CD4-positive, alpha-beta T cell treated with Interleukin-1 beta for 1 hour (primary cell): Measurements from ENCODE around the gene CD86.

ENCODE experiments used
- DNase-seq, 2 donors: peaks; one replicate each; pipeline ENCODE4 v3.0.0-alpha.2; 2020 to 2022

Gene CD86

DNA sequence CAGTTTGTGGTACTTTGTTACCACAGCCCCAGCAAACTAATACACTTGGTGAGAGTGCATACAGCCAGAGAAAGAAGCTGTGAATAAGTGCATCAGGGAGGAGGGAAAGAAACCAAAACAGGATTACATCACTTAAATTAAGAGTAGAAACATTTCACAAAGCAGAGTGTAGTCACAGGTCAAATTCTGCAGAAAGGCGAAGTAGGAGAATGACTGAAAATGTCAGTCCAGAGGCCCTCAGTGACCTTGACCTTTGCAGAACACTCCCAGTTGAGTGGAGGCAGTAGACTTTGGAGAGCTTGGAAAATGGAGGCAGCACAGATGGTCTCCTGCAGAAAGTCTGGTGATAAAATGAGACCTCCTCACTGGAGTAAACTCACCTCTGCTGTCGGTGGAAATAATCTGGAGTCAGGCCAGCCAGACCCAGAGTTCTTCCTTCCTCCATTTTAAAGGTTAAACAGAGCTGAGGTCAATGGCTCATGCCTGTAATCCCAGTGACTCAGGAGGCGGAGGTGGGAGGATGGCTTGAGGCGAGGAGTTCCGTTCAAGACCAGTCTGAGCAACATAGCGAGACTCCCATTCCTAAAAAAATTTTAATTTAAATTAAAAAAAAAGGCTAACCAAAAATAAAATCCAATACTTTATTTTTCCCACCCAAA is 5.0 kb downstream of the CD86 start:
- no peak for DNase-seq

DNA sequence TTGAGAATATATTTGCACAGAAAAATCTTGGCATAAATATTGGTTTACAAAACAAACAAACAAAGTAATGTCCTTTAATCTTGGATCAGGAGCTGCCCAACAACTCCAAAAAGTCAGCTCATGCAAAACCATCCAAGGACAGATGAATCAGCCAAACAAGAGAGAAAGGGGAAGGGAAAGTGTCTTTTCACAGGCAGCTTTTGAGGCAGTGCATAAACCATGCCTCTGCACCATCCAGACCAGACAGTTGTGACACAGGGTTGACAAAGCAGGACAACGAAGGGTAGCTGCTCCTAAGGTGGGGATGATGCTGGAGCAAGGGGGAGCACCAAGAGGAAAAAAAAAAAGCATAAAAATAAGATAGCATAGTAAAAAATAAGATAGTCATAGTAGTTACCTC is 8.7 kb downstream of the CD86 start:
- no peak for DNase-seq

DNA sequence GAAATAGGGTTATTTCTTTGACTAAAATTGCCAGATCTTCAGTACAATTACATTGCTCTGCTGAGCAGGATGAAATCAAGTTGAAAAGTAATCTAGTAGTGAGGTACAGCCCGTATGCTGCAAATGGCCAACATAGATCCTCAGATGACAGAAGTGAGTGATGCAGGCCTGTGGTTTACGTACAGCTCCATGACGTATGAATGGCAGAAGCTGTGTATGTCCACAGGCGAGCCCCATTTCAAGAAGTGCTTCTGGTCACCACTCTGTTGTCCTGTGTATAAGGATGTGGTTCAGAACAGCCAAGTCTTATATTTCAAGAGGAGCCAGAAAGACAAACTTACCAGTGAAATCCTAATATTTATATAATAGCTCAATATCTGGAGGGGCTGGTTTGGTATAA is 9.2 kb downstream of the CD86 start:
- peak in 1 of 2 donors; percentile 55 for DNase-seq

GRCh38 chr3:122066331-122067213 is 11.4 kb downstream of the CD86 start:
- no peak for DNase-seq

GRCh38 chr3:122067214-122067550 is 12.0 kb downstream of the CD86 start:
- no peak for DNase-seq

DNA sequence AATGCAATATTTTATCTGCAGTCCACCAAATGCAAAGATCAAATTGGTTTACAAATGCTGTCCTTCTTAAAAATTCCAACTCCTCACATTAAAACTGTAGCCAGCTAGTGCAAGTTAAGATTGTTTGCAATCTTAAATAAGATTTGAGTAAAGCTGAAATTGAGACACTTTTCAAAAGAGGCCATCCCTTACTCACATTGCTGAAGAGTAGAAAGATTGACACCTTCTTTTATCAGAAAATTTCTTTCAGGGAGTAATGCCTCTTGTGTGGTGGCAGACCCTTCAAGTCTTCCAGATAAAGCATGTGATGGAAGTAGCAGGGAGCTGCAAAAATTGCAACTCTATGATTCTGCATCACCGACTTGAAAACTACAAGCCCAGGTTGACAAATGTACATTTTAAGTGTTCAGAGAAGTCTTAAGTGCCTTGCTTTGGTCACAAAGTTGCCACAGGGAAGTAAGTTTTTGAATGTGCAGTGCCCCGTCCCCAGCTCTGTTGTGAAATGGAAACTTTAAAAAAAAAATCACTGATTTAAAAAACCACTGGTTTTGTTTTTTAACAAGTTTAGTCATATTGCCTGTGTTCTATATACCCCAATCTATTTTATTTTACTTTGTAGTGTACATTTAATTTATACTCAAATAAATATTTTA is 12.6 kb downstream of the CD86 start:
- no peak for DNase-seq

GRCh38 chr3:122074621-122075265 is 19.6 kb downstream of the CD86 start:
- DNase-seq = peak; percentile 15 to 67

- no peak for DNase-seq
Observed at GRCh38 chr3:122076491-122077292, 21.5 kb downstream of the CD86 start.

DNA sequence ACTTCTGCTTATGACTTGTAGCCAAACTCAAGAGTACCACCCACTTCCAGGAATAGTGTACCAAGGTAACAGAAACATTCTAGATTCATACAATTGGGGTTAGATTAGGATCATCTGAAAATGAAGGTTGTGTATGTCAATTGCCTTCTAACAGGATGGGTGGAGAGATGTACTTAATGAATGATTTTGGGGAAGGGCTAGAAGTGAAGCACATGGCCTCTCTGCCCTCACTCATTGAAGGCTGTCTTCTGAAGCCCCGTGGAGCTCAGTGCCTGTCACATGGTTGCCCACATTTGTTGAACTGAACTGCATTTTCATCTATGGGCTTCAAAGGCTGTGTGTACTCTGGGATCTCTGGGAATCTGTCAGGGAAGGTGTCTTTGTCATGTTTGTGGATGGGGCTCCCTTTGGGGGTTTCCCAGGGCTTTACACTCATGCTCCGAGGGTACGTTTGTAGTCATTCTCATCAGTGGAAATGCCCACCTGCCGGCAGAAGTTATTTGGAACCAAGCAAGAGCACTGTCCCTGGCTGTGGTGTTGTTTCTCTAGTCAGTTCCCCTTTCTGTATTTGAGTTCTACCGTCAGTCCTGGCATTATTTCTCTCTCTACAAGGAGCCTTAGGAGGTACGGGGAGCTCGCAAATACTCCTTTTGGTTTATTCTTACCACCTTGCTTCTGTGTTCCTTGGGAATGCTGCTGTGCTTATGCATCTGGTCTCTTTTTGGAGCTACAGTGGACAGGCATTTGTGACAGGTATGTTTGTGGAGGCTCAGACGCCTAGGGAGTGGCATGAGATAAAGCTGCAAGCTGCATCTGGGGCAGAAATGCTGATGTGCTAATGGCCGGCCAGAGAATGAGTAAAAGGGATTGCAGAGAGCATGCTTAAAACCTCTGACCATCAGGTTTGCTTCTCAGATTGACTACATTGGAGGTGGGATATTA is 22.4 kb downstream of the CD86 start:
- DNase-seq = peak in 1 of 2 donors; percentile 31

DNA sequence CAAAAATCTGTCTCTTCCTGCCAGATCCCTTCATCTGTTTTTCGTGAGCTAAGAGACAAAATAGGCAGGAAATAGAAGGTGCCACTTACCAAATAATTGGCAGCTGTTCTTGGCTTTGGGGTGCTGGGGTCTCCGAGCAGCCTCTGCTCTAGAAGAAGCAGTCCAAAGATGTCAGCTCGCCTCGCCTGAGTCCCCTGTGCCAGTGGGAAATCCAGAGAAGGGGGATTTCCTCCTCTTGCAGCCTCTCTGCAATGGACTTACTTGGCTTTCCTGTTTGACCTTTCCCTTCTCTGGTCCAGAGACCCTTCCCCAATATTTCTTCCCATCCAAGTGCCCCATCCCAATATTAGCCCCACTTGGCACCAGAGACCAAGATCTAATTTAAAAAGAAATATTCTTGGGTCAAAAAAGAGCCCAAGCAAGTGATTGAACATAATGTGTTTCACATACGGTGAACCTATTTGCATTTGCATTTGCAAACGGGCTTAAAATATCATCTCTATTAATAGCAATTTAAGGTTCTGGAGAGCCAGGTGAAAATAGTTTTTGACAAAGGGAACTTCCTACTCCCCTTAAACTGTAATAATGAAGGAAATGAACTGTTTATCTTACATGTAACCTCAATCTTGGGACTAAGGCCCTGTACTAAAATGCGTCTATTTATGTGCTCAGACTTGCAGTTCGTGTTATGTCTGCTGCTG is 23.2 kb downstream of the CD86 start:
- no peak for DNase-seq

GRCh38 chr3:122079524-122080206 is 24.5 kb downstream of the CD86 start:
- no peak for DNase-seq

DNA sequence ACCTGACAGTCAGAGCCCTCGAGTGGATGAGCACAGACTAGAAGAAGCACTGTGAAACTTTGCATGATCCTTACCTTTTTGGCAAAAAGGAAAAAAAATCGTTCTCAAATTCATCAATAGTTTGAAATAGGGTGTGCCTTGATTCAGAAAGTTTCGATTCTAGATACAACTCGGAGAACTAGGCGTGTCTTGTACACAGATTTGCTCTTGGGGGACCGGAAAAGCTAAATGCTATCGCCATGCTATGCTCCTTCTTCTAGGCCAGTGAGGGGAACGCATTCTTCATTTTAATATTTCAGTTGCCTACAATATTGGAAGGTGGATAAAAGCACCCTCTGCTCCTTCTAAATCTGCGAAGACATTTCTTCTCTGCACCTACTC is 25.0 kb downstream of the CD86 start:
- DNase-seq = no peak

GRCh38 chr3:122081543-122082247 is 26.5 kb downstream of the CD86 start:
- DNase-seq = no peak

DNA sequence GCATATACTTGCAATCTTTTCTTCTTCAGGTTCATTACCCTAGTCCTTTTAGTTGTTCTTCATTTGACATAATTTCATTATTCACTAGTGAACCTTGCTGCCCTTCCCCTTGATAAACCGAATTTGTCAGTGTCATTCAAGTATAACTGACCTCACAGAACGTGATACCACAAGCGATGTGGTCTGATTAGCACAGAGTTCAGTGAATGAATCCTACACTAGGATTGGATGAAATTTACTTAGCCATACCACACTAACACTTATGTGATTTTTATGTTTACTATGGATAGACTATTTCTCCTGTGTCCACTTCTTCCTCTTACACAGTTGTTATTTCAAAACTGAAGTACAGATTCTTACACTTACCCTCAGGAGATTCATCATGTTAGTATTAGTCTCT is 27.2 kb downstream of the CD86 start:
- DNase-seq = no peak

DNA sequence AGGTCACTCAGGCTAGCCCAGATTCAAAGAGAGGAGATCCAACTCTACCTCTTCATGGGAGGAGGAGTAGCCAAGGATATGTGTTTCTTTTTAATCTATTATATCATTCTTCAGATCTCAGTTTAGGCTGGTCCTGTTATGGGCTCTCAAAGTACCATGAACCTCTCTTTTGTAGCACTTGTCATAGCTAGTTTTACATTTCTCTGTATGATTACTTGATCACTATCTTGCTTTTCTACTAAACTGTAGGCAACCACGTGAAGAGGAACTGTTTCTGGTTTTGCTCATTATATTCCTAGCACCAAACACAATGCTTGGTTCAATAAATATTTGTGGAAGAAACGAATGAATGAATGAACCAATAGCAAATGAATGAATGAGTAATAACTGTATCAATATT is 29.6 kb downstream of the CD86 start:
- no peak for DNase-seq

- DNase-seq = peak in 1 of 2 donors; percentile 9
Observed at GRCh38 chr3:122085673-122086072, 30.5 kb downstream of the CD86 start.

DNA sequence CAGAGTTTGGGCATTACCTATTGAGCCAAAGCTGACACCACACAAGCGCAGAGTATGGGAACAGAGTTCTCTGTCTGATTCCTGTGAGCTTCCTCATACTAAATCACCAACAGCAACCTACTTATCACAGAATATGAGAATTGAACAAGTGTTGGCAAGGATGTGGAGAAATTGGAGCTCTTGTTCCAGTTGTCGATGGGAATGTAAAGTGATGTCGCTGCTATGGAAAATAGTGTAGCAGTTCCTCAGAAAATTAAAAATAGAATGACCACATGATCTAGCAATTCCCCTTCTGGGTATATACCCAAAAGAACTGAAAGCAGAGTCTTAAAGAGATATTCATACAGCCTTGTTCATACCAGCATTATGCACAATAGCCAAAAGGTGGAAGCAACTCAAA is 33.4 kb downstream of the CD86 start:
- no peak for DNase-seq

- DNase-seq = peak in 1 of 2 donors; percentile 19
Observed at GRCh38 chr3:122091602-122092295, 36.6 kb downstream of the CD86 start.
